ENCODE data around the gene MLX.
"Not testable (repeated sequence)": the region's sequence is repeated elsewhere in the genome, so short reads cannot be mapped to it uniquely, and the experiment has no call there.

Gene MLX

DNA sequence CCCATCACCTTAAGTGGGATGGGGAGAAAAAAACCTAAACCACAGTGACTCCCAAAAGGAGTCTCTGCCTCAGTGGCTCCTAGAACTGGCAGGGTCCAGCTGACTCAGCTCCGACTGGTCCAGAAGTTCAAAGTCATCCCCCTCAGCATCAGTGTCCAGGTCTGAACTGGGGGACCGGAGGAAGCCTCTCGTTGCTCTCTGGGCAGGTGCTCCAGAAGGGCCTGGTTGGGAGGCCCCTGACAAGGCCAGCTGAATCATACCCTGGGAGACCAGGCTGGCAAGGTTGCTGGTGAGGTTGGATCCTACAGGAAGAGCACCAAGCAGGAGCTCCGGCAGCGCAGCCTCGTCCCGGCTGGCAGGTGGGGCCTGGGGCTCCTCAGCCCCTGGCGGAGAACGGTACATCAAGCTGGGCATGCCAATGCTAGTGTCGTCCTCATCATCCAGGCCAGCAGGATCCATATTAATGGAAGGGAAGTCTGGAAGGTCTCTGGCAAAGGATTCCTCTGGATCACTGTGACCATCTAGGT lies 14.9 kb downstream of the MLX start:
- no peak for DNase-seq

DNA sequence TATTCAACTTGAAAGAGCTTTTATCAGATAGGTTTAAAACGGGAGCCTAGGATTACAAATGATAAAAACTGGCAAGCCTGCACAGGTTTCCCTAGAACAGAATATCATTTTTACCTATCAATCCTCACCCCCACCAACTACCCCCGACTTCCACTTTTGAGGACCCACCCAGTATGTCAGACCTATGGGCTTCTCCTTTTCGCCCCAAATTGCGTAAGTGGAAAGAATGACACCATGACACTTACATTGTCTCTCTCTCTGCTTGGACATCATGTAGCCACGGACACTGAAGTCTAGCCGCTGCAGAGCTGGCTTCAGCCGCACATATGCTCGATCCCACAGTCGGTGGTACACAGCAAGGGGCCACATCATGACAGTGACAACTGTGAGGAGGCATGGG lies 18.0 kb downstream of the MLX start:
- no peak for DNase-seq

DNA sequence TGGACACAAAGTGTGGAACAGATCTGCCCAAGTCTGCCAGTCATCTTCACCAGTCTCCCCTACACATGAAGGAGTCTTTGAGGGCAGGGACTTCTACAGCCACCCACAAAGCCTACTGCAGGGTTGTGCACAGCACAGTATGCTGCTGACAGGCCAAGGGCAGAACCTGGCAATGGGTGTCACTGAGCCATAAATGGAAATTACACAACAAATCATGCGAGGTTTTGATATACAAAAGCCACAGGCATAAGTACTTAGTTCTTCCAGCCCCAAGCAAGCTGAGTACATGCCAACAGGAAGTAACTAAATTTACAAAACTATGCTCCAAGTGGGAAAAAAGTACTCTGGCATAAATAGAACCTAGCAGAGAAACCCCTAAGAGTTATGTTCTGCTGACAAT lies 18.5 kb downstream of the MLX start:
- no peak for DNase-seq

DNA sequence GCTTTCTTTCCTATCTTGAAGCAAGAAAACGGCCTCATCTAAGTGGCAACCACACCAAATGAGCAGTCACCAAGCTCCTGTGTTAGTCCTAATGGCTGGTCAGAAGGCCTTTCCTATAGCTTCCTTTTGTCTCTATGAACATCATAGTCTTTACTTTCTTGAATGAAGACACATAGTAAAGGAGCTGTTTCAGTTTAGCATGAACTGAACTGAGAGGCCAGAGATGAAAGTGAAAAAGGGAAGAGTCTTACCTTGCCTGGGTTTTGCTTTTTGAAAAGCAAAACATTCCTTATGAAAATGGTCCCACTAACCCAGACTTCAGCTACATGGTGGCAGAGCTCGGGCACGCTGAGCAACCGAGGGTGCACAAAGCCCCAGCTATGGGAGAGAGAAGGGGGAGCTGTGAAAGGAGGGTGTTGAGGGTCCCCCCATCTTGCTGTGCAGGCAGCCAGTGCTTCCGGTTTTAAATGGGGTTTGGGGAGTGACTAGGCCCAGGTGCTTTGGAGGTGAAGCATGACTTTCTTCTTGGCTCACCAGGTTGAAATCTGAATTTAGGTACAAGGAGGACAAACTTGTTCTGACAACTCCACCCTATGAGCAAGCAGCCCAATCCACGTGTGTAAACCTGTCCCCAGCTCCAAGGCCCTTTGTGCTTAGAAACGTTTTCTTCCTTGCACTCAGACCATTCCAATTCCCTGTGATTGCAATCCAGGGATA lies 19.8 kb downstream of the MLX start:
- DNase-seq: no peak

DNA sequence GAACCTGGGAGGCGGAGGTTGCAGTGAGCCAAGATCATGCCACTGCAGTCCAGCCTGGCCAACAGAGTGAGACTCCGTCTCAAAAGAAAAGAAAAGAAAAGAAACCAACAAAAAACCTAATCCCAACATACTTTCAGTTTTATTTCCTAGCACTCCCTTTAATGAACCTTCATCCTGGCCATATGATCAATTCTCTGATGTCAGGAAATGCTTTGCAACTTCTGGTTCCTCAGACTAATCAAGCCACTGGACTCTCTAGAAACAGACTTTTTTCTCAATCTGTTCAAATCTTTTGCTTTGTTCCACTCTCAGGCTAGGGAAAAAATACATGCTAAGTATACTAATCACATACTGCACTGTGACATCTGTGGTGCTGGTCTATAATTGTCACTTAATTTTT lies 24.0 kb downstream of the MLX start:
- no peak for DNase-seq

DNA sequence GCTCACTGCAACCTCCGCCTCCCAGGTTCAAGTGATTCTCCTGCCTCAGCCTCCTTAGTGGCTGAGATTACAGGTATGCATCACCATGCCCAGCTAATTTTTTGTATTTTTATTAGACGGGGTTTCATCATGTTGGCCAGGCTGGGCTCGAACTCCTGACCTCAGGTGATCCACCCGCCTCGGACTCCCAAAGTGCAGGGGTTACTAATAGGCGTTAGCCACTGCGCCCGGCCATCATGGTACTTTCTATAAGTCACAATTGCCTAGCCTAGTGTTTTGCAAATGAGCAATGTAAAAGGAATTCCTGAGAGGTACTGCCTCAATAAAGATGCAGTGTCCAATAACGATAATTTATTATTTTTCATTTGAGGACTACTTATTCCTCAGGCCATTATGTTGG lies 24.5 kb downstream of the MLX start:
- no peak for DNase-seq

DNA sequence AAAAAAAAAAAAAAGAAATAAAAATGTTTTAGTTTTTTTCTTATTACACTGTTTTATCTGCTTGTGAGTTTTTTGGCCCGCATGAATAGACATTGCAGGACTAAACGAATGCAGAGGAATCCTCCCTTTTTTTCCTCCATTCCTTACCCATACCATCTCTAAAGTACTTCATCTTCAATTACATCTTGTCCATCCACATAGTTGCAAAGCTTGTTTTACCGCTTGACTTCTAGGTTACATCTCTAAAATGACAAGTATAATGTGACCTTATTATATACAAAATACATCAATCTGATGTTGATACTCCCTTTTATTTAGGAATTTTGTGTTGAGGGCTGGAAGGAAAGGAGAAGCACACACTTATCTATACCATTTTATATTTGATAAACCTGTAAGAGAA lies 29.5 kb downstream of the MLX start:
- DNase-seq: no peak

DNA sequence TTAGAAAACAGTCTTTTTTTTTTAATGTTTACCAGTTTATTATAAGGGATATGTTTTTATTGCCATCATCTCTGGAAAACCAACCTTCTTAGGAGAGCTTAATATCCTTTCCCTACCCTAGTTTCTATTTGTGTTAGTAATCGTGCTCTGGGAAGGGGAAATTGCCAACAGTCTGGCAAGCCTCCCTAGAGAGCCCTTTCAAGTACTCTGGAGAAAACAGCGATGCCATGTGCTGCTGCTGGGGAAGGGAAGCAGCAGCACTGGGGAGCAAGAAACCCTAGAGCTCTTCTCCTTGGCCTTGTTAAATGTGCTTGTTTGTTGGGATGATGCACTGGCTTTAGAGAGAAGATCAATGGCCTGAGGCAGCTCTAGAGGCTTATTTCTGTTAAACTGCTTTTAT lies 32.0 kb downstream of the MLX start:
- DNase-seq: no peak

DNA sequence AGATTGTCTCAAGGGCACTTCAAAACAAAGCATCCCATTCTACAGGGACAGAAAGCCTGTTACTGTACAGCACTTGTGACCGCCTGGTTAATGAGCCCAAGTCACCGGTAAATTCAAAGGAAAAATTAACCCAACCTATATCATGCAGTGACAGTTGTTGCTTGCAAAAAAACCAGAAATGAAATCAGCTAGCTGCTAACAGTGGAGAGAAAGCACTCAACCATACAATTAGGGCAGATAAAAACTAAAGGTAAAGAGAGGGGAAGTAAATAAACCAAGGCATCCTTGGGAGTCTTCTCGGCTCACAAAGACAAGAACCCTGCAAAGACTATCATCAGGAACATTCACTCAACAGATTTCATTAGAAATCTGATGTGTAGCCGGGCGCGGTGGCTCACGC lies 36.4 kb downstream of the MLX start:
- DNase-seq: no peak

DNA sequence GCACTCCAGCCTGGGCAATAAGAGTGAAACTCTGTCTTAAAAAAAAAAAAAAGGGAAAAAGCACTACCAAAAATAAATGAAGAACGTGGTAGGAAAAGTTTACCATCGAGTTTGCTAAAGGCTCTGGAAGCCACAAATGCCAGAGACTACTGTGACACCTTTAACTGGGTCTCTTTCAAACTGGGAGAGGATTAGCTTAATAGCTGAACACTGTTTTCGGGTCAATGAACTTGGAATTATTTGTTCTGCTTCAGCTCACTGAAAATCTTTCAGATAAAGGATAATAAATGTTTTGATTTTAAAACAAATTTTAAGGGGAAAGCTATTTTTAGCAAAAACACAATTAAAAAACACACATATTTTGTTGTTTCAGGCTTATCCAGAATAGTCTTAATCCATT lies 40.9 kb downstream of the MLX start:
- no peak for DNase-seq

DNA sequence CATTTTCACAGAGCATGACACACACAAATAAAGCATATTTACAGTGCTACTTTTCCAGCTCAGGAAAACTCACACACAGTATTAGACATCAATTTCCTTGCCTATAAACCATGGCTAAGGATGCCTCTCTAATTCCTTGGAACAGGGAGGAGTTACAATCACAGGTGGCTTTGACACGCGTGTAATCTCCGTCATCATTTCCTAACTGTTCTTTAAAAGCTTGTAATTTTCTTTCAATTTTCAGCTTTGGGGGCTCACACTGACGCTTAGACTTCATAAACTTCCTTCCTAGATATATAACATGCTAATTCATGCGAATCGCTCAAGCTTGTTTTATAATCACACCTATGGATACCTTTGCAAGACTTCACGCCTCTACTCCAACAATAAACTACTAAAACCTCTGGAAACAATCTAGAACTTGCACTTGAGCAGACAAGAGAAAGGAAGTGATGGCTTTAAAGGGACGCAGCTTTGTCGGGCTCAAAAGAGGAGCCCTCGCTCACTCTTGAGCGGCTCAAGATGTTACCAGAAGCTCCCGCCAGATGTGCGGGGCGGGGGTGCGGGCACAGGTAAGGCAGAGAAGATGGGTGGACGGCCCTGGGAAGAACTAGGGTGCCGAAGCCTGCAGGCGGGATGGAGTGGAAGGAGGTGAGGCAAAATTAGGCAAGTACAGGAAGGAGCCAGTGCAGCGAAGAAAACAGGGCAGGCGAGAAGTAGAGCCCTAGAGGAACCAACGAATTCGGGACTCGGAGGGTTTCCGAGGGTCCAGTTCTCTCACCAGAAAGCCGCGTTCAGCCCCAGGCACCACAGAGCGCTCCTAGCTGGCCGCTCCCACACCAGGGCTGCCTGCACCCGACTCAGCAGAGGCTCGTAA lies 41.6 kb downstream of the MLX start:
- no peak for DNase-seq

DNA sequence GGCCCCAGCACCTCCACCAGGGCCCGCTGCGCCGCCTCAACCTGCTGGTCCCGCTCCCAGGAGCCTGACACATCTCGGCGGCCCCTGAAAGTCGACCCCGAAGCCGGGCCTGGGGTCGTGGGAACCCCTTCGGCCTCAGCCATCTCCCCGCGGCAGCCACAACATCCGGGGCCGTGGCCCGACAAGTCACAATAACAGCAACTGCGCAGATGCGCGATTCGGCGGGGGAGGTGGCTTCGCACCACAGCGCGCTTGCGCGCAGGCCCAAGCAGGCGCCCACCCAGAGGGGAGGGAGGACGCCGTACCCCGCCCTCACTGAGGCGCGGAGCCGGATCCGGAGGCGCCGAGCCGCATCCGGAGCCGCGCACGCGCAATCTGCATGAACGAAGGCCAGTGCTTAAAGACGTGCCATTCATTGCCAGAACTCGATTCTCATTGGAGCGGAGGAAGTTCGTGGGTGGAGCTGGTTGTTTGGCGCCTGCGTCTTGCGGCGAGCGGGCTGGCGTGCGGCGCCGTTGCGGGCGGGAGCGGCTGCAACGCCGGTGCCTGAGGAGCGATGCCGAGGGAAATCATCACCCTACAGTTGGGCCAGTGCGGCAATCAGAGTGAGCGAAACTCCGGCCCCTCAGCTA lies 42.4 kb downstream of the MLX start, which contains the start of the genes RETREG3 and TUBG1:
RETREG3 (minus strand) TSS at position 193 of the 632 bp plus-strand sequence; CDS start at position 143, 50 bp downstream.
TUBG1 (plus strand) TSS at position 502 of the 632 bp plus-strand sequence; CDS start at position 557, 55 bp downstream.
- peak; percentile 82 for DNase-seq

DNA sequence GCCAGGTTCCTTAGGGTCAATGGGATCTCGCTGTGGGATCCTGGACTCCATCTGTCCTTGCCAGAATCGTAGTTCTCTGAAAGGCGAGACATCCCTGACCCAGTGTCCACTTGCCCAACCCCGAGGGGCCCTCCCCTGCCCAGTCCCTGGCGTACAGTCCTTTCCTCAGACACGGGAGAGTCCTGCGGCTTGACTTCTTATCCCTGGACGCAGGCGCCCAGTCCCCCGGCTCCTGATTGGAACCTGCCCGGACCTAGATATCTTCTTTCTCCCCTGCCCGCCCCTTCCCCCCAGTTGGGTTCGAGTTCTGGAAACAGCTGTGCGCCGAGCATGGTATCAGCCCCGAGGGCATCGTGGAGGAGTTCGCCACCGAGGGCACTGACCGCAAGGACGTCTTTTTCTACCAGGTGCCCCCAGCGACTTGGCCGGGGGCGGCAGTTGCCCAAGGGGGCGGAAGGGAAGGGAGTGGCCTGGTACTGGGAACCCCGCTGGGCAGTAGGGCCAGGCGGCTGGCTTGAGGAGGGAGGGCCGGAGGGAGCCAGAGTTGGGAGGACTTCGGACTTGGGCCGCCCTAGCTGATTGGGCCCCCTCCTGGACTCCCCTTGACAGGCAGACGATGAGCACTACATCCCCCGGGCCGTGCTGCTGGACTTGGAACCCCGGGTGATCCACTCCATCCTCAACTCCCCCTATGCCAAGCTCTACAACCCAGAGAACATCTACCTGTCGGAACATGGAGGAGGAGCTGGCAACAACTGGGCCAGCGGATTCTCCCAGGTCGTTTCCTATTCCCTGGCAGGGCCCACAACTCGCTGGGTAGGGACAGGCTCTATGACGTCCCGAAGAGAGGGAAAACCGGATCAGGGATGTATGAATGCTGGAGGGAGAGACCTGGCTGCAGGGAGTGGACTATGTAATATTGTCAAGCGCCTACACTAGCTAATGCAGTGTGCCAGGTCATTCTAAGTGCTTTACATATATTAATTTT lies 43.2 kb downstream of the MLX start:
- DNase-seq: not testable (repeated sequence)

DNA sequence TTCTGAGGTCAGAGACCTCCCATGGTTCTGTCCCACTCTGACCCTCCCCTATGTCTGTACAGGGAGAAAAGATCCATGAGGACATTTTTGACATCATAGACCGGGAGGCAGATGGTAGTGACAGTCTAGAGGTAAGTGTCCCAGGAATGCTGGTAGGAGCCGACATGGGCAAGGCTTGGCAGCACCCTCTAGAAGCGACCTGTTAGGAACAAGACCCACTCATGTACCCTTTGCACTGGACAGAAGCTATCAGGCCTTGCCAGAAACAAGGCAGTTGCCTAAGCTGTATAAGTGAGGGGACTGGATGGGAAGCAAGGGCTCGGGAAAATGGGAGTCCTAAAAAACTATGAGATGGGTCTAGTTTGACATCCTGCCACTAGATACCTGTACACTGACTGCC lies 45.1 kb downstream of the MLX start:
- DNase-seq: no peak

DNA sequence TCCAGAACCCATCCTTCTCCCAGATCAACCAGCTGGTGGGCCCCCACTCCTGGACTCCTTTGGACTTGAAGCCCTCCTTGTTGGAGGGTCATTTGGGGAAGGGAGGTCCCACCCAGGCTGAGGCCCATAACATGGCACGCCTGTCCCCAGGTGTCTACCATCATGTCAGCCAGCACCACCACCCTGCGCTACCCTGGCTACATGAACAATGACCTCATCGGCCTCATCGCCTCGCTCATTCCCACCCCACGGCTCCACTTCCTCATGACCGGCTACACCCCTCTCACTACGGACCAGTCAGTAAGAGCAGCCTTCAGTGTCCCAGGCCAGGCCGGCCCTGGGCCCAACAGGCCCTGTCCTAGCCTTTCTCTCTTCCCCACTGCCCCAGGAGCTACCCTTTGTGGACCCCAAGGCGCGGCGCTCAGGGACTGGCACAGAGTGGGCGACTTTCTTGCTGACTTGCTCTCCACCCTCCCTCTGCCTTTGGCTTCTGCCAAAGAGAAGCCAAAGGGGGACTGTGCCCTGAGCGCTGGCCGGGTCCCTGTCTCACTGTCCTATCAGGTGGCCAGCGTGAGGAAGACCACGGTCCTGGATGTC lies 46.9 kb downstream of the MLX start:
- DNase-seq: no peak

DNA sequence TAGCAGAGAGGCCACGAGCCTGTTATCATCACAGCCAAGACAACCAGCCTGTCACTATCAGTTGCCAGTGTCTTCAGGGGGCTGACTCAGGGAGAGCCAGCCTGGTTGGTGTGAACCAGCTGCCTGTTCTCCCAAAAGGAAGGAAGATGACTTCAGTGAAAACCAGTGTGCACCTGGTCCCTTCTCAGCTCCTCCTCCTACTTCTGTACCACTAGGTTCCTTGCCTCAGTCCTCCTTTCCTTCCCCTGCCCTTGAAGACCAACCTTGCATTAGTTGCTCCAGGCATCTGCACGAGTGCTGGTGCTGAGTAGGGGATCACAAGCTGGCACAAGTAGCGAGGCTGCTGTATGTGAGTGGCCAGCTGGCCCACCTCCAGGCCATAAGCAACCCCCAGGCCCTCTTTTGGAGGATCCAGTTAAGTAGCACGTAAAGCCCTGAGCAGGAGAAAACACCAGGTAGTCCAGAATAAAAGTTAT lies 51.1 kb downstream of the MLX start:
- DNase-seq: no peak

DNA sequence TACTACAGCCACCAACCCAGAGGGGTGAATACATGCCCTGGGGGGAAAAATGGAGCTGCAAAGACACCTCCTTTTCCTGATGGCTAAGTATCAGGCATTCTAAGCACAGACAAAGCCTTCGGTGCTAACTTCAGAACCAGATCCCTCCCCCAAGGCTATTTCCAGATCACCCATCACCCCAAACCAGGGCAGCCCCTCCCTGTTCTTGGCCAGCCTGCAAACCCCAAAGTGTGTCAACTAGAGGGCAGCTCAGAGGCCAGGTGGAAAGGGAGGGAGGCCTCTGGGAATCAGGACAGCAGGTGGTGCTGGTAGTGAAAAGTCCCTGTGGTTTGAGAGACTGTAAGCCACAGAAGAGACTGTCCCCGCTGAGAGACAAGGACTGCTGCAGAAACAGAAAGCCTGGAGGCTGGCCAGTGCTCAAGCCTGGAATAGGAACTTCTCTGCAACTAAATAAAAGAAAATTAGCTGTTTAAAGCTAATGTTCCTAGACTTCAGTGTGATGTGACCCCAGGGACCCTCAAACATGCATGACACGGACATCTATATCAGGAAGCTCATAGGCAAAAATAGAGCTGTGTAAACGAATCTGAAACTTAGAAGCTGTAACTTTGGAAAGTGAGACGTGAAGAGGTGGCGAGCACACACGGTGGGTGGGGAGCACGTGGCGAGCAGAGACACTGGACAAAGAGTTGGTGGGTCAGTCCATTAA lies 51.7 kb downstream of the MLX start:
- DNase-seq: no peak

DNA sequence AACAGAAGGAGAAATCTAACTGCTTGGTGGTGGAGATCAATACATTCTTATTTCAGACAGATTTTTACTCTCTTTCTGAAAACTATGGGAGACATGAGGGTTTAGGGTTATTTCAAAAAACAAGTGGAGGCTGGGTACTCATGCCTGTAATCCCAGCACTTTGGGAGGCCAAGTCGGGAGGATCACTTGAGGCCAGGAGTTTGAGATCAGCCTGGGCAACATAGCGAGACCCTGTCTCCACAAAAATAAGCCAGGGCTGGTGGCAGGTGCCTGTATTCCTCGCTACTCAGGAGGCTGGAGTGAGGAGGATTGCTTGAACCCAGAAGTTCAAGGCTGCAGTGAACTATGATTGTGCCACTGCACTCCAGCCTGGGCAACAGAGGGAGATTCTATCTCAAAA lies 55.1 kb downstream of the MLX start:
- DNase-seq: not testable (repeated sequence)
